Gastrocnemius medialis (tissue), 4 donors: ENCODE results near the gene ACSL1. TPM values are rescaled to one million over a fixed set of nuclear protein-coding genes. Genes with fewer than 3 reads are reported as not detected.

Experiments used
- ATAC-seq, 2 donors: fragments of 150-250 bp; one replicate each; pipeline ENCODE4 v1.9.1; 2016
- DNase-seq, 2 donors: peaks; one replicate each; pipeline ENCODE4 v3.0.0-alpha.2; 2019
- H3K27ac ChIP-seq, 4 donors: fragments of 200-600 bp; sonication (generic); 1 replicate in 1 of 4; 2 replicates in 3 of 4; pipeline ENCODE4 v1.5.1; 2016 to 2018; ENCODE audit warnings: mild to moderate bottlenecking in 2 of 4, moderate library complexity in 1 of 4
- H3K27me3 ChIP-seq, 3 donors: fragments of 200-600 bp; sonication (generic) in 2 of 3; 1 replicate in 1 of 3; 2 replicates in 2 of 3; pipeline versions ENCODE4 v1.5.1 to v1.6.0; 2016 to 2019; ENCODE audit warnings: mild to moderate bottlenecking in 1 of 3, moderate library complexity in 1 of 3
- H3K36me3 ChIP-seq, 2 donors: fragments of 200-600 bp; sonication (generic) in 1 of 2; one replicate each; pipeline ENCODE4 v1.5.1; 2017 to 2018
- H3K4me1 ChIP-seq, 2 donors: fragments of 200-600 bp; sonication (generic) in 1 of 2; one replicate each; pipeline ENCODE4 v1.5.1; 2016 to 2017; ENCODE audit warnings: mild to moderate bottlenecking in 2 of 2
- H3K4me3 ChIP-seq, 4 donors: fragments of 200-600 bp; sonication (generic) in 3 of 4; 1 replicate in 1 of 4; 2 replicates in 3 of 4; pipeline ENCODE4 v1.5.1; 2016 to 2019; ENCODE audit warnings: mild to moderate bottlenecking in 2 of 4
- H3K9me3 ChIP-seq, 3 donors: fragments of 200-600 bp; sonication (generic) in 2 of 3; 1 replicate in 1 of 3; 2 replicates in 2 of 3; pipeline ENCODE4 v1.5.1; 2016 to 2019
- CTCF ChIP-seq, 5 experiments: fragments of 450-650 bp in 3 of 5; fragments of 200-600 bp in 2 of 5; sonication (generic) in 2 of 5; IDR thresholded peaks in 4 of 5; conservative IDR thresholded peaks in 1 of 5; 1 replicate in 4 of 5; 2 replicates in 1 of 5; pipeline ENCODE4 v1.5.1; 2016 to 2019; ENCODE audit warnings: antibody characterized with exemption in 5 of 5, mild to moderate bottlenecking in 3 of 5, moderate library complexity in 3 of 5
- POLR2A ChIP-seq, 2 donors: fragments of 450-650 bp; IDR thresholded peaks; one replicate each; pipeline ENCODE4 v1.6.1; 2017; ENCODE audit warnings: antibody characterized with exemption in 2 of 2, mild to moderate bottlenecking in 2 of 2, moderate library complexity in 2 of 2
- in situ Hi-C, 4 donors: fragments of 200-750 bp; cut with MboI; loops; one replicate each; pipeline versions ENCODE4 v1.15.0 to v1.8.0; 2017; ENCODE audit warnings: low sequenced_read_pairs in 4 of 4
- intact Hi-C: fragments of 100-400 bp; cut with DNase I; formaldehyde crosslinking; loops from one replicate; pipeline ENCODE4 v1.15.1; 2023; ENCODE audit warnings: low total_unique reads
- total RNA-seq, 4 donors: library from RNA; depleted of rRNA; stranded (reverse); fragments of >200 nt; gene quantifications; one replicate each; pipeline versions ENCODE4 v1.1.0 to v1.2.3, GENCODE V29; 2016

Gene ACSL1
- total RNA-seq, 4 donors from 2014 or later, result 591 to 2,181 (median 1,316) TPM

- H3K4me3 ChIP-seq, result peak overlapping the region; percentile 64 to 71 (median 68)
- TF ChIP-seq POLR2A (IDR thresholded peaks at IDR 0.05), result peak in 1 of 2 donors; percentile 31
- TF ChIP-seq CTCF (IDR thresholded peaks at IDR 0.05 in 4 of 5, conservative IDR thresholded peaks at IDR 0.05 in 1 of 5), result no peak
- no peaks in the 10 kb centered on the region for H3K27me3 ChIP-seq
- no peak for ATAC-seq
- H3K4me1 ChIP-seq, result peaks cover 67 to 73% of the 10 kb centered on the region in 2 donors
- H3K27ac ChIP-seq, result peak overlapping the region; percentile 97 to 100 (median 98)
- no peak for DNase-seq
- intact Hi-C loops (loop anchor here (10.0 kb wide), 3 partner anchors 292 to 572 kb away; partner anchors contain the start of genes ANKRD37, IRF2 and LRP2BP), in situ Hi-C loops (loop anchor here in 2 of 4 donors (5.0 to 25.0 kb wide), 2 partner anchors 76 to 764 kb away; no protein-coding TSS in a partner anchor)
- no peaks in the 10 kb centered on the region for H3K36me3 ChIP-seq
- no peaks in the 10 kb centered on the region for H3K9me3 ChIP-seq
These were observed 2.8 kb downstream of the ACSL1 start for GRCh38 chr4:184823014-184823413.

GRCh38 chr4:184822356-184822755 lies 3.4 kb downstream of the ACSL1 start:
- Histone ChIP-seq H3K4me1 (peaks cover 72 to 79% of the 10 kb centered on the region in 2 donors), H3K27me3 (no peaks in the 10 kb centered on the region)
- intact Hi-C loops, result loop anchor here (10.0 kb wide), 3 partner anchors 292 to 572 kb away; partner anchors contain the start of genes ANKRD37, IRF2 and LRP2BP

GRCh38 chr4:184821242-184821641 lies 4.5 kb downstream of the ACSL1 start:
- peak overlapping the region; percentile 97 to 100 (median 98) for H3K27ac ChIP-seq

More at GRCh38 chr4:184822356-184822755, 3.4 kb downstream of the ACSL1 start:
- Histone ChIP-seq H3K9me3 (no peaks in the 10 kb centered on the region), H3K36me3 (no peaks in the 10 kb centered on the region), H3K27ac (peak overlapping the region; percentile 97 to 100 (median 98)), H3K4me3 (peak overlapping the region in 3 of 4 donors; percentile 64 to 69 (median 66))
- no peak for DNase-seq
- in situ Hi-C loops, result loop anchor here in 2 of 4 donors (5.0 to 25.0 kb wide), 2 partner anchors 75 to 765 kb away; no protein-coding TSS in a partner anchor
- no peak for TF ChIP-seq POLR2A (IDR thresholded peaks at IDR 0.05)
- TF ChIP-seq CTCF (IDR thresholded peaks at IDR 0.05 in 4 of 5, conservative IDR thresholded peaks at IDR 0.05 in 1 of 5), result no peak
- ATAC-seq, result no peak

GRCh38 chr4:184819786-184820185 lies 6.0 kb downstream of the ACSL1 start:
- DNase-seq, result peak in 1 of 2 donors; percentile 43
- intact Hi-C loops, result loop anchor here (5.0 to 10.0 kb wide), 7 partner anchors 295 to 755 kb away; partner anchors contain the start of genes ANKRD37, IRF2, LRP2BP and SLC25A4
- peaks cover 81 to 91% of the 10 kb centered on the region in 2 donors for H3K4me1 ChIP-seq

More at GRCh38 chr4:184821242-184821641, 4.5 kb downstream of the ACSL1 start:
- Histone ChIP-seq H3K4me3 (peak overlapping the region; percentile 3 to 66 (median 26)), H3K9me3 (no peaks in the 10 kb centered on the region), H3K27me3 (no peaks in the 10 kb centered on the region), H3K4me1 (peaks cover 71 to 82% of the 10 kb centered on the region in 2 donors), H3K36me3 (no peaks in the 10 kb centered on the region)
- no peak for DNase-seq
- in situ Hi-C loops, result loop anchor here in 2 of 4 donors (5.0 to 25.0 kb wide), 2 partner anchors 74 to 766 kb away; no protein-coding TSS in a partner anchor
- intact Hi-C loops, result loop anchor here (10.0 kb wide), 3 partner anchors 294 to 574 kb away; partner anchors contain the start of genes ANKRD37, IRF2 and LRP2BP
- no peak for TF ChIP-seq POLR2A (IDR thresholded peaks at IDR 0.05)
- TF ChIP-seq CTCF (IDR thresholded peaks at IDR 0.05 in 4 of 5, conservative IDR thresholded peaks at IDR 0.05 in 1 of 5), result no peak
- ATAC-seq, result no peak

More at GRCh38 chr4:184819786-184820185, 6.0 kb downstream of the ACSL1 start:
- Histone ChIP-seq H3K27me3 (no peaks in the 10 kb centered on the region), H3K4me3 (peak overlapping the region in 2 of 4 donors; percentile 14 to 66), H3K27ac (peak overlapping the region; percentile 97 to 100 (median 98)), H3K9me3 (no peaks in the 10 kb centered on the region), H3K36me3 (no peaks in the 10 kb centered on the region)
- no peak for TF ChIP-seq CTCF (IDR thresholded peaks at IDR 0.05 in 4 of 5, conservative IDR thresholded peaks at IDR 0.05 in 1 of 5)
- no peak for TF ChIP-seq POLR2A (IDR thresholded peaks at IDR 0.05)
- in situ Hi-C loops, result loop anchor here in 2 of 4 donors (5.0 to 25.0 kb wide), 3 partner anchors 65 to 768 kb away; no protein-coding TSS in a partner anchor
- no peak for ATAC-seq
